H1 (cell line): ENCODE measurements around the gene CD52. TPM values are rescaled to one million over a fixed set of nuclear protein-coding genes. Genes with fewer than 3 reads are reported as not detected.

ENCODE experiments used
- ATF3 ChIP-seq: IDR thresholded peaks from 2 replicates; pipeline ENCODE4 v1.6.1; 2011; ENCODE audit warnings: low read depth, mild to moderate bottlenecking, low read length; ENCODE audit not compliant: insufficient read depth
- CTBP2 ChIP-seq: IDR thresholded peaks from 2 replicates; pipeline ENCODE4 v1.7.0; 2011; ENCODE audit warnings: borderline replicate concordance, mild to moderate bottlenecking, moderate library complexity, mixed read lengths, low read length; ENCODE audit not compliant: insufficient read depth, insufficient read length
- RFX5 ChIP-seq: IDR thresholded peaks from 2 replicates; pipeline ENCODE4 v1.6.1; 2011; ENCODE audit warnings: low read depth, low read length, improper control_type of control experiment, borderline replicate concordance
- SAP30 ChIP-seq: fragments of 300-600 bp; sonication (generic); IDR thresholded peaks from 2 replicates; pipeline ENCODE4 v1.7.1; 2012; ENCODE audit warnings: low read length, moderate library complexity, mild to moderate bottlenecking, inconsistent platforms; ENCODE audit not compliant: insufficient read depth, insufficient replicate concordance
- SP1 ChIP-seq: IDR thresholded peaks from 2 replicates; pipeline ENCODE4 v1.6.1; 2011; ENCODE audit warnings: low read depth, low read length
- YY1 ChIP-seq: IDR thresholded peaks from 2 replicates; pipeline ENCODE4 v1.6.1; 2011; ENCODE audit warnings: low read depth, mild to moderate bottlenecking, low read length
- polyA plus RNA-seq, 7 experiments: library from polyadenylated mRNA; depleted of rRNA in 3 of 7; stranded (reverse) in 5 of 7; unstranded in 2 of 7; fragments of >200 nt in 5 of 7; fragments of 200-250 nt in 2 of 7; gene quantifications; 1 replicate in 5 of 7; 2 replicates in 1 of 7; 4 replicates in 1 of 7; pipeline versions ENCODE4 v1.2.1 to v1.2.3, GENCODE V29; 2011 to 2013; ENCODE audit warnings: missing spikeins in 2 of 7, mixed read lengths in 2 of 7
- total RNA-seq: library from RNA; stranded (reverse); fragmentation: NEBNext Ultra II Directional; extraction: Animal tissue kit (Norgen Biotek cat#: 25700); gene quantifications from 2 replicates; pipeline ENCODE4 v1.2.1, GENCODE V29; 2021
- TF ChIP-seq, protein P1 (sequence below): fragments of 300-600 bp; sonication (generic); IDR thresholded peaks from 2 replicates; pipeline ENCODE4 v1.7.1; 2012; ENCODE audit warnings: low read length, moderate library complexity, mild to moderate bottlenecking, inconsistent platforms; ENCODE audit not compliant: insufficient replicate concordance

CD52 gene
- total and polyA plus RNA-seq, 2 of the 8 experiments (the other 6 are each of a cell fraction or from before 2014, with no cell fraction given) = 2.4 to 3.1 TPM

DNA sequence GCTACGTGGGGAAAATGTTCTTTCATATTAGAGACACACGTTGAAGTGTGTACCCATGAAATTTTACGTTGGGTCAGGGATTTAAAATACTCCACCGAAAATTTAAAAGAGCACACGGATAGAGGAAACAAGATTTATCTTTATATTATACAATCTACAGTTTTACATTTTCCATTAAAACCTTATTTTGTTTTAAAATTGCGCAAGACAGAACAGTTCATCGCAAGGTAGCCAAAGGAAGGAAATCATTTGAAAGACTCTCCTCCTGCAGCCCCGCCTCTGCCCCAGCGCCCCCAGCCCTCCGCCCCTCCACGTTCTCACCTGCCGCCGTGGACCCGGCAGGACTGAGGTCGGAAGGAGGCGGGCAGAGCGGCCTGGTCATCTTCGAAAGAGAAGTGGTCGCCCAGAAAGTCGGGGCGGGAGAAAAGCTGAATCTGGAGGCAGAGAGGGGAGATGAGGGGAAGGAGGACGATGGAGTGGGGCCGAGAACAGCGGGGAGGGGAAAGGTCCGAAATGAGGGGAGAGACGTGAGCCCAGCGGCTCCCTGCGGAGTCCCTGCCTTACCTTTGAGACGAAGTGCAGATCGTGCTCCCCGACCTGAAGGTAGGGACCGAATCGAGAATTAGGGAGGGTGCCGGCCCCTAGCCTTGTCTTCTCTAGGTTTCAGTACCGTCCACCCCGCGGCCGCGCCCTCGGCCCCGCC, 18.2 kb downstream of the CD52 start (continued):
- TF ChIP-seq, protein P1, sequence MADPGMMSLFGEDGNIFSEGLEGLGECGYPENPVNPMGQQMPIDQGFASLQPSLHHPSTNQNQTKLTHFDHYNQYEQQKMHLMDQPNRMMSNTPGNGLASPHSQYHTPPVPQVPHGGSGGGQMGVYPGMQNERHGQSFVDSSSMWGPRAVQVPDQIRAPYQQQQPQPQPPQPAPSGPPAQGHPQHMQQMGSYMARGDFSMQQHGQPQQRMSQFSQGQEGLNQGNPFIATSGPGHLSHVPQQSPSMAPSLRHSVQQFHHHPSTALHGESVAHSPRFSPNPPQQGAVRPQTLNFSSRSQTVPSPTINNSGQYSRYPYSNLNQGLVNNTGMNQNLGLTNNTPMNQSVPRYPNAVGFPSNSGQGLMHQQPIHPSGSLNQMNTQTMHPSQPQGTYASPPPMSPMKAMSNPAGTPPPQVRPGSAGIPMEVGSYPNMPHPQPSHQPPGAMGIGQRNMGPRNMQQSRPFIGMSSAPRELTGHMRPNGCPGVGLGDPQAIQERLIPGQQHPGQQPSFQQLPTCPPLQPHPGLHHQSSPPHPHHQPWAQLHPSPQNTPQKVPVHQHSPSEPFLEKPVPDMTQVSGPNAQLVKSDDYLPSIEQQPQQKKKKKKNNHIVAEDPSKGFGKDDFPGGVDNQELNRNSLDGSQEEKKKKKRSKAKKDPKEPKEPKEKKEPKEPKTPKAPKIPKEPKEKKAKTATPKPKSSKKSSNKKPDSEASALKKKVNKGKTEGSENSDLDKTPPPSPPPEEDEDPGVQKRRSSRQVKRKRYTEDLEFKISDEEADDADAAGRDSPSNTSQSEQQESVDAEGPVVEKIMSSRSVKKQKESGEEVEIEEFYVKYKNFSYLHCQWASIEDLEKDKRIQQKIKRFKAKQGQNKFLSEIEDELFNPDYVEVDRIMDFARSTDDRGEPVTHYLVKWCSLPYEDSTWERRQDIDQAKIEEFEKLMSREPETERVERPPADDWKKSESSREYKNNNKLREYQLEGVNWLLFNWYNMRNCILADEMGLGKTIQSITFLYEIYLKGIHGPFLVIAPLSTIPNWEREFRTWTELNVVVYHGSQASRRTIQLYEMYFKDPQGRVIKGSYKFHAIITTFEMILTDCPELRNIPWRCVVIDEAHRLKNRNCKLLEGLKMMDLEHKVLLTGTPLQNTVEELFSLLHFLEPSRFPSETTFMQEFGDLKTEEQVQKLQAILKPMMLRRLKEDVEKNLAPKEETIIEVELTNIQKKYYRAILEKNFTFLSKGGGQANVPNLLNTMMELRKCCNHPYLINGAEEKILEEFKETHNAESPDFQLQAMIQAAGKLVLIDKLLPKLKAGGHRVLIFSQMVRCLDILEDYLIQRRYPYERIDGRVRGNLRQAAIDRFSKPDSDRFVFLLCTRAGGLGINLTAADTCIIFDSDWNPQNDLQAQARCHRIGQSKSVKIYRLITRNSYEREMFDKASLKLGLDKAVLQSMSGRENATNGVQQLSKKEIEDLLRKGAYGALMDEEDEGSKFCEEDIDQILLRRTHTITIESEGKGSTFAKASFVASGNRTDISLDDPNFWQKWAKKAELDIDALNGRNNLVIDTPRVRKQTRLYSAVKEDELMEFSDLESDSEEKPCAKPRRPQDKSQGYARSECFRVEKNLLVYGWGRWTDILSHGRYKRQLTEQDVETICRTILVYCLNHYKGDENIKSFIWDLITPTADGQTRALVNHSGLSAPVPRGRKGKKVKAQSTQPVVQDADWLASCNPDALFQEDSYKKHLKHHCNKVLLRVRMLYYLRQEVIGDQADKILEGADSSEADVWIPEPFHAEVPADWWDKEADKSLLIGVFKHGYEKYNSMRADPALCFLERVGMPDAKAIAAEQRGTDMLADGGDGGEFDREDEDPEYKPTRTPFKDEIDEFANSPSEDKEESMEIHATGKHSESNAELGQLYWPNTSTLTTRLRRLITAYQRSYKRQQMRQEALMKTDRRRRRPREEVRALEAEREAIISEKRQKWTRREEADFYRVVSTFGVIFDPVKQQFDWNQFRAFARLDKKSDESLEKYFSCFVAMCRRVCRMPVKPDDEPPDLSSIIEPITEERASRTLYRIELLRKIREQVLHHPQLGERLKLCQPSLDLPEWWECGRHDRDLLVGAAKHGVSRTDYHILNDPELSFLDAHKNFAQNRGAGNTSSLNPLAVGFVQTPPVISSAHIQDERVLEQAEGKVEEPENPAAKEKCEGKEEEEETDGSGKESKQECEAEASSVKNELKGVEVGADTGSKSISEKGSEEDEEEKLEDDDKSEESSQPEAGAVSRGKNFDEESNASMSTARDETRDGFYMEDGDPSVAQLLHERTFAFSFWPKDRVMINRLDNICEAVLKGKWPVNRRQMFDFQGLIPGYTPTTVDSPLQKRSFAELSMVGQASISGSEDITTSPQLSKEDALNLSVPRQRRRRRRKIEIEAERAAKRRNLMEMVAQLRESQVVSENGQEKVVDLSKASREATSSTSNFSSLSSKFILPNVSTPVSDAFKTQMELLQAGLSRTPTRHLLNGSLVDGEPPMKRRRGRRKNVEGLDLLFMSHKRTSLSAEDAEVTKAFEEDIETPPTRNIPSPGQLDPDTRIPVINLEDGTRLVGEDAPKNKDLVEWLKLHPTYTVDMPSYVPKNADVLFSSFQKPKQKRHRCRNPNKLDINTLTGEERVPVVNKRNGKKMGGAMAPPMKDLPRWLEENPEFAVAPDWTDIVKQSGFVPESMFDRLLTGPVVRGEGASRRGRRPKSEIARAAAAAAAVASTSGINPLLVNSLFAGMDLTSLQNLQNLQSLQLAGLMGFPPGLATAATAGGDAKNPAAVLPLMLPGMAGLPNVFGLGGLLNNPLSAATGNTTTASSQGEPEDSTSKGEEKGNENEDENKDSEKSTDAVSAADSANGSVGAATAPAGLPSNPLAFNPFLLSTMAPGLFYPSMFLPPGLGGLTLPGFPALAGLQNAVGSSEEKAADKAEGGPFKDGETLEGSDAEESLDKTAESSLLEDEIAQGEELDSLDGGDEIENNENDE = no peak
- TF ChIP-seq CTBP2 (no peak), RFX5 (no peak), ATF3 (no peak), YY1 (no peak), SAP30 (no peak), SP1 (no peak)
